GM12874 (cell line): ENCODE measurements around the gene PCDHA1.
"Not testable (repeated sequence)": the region's sequence is repeated elsewhere in the genome, so short reads cannot be mapped to it uniquely, and the experiment has no call there.

Source experiments
- CTCF ChIP-seq: IDR thresholded peaks from 2 replicates; pipeline ENCODE4 v1.5.1; 2011; ENCODE audit warnings: low read depth, mild to moderate bottlenecking, control low read depth, low read length, moderate library complexity; ENCODE audit not compliant: insufficient read depth

Gene PCDHA1

GRCh38 chr5:140833993-140834392, 48.1 kb downstream of the PCDHA1 start, which contains the start of gene PCDHA7:
PCDHA7 (plus strand) TSS chr5:140834269; CDS start chr5:140834384, 115 bp downstream.
- TF ChIP-seq CTCF: no peak

- no peak for TF ChIP-seq CTCF
Measured at GRCh38 chr5:140835622-140836510, 49.9 kb downstream of the PCDHA1 start.

- TF ChIP-seq CTCF: 0 out of 2 replicates have a peak, but pooled peaks have one; percentile 22
Measured at GRCh38 chr5:140840978-140841962, 55.3 kb downstream of the PCDHA1 start, which contains the start of gene PCDHA8. PCDHA8 (plus strand) TSS chr5:140841187; CDS start chr5:140841322, 135 bp downstream.

- TF ChIP-seq CTCF: no peak
Measured at GRCh38 chr5:140842798-140843733, 57.1 kb downstream of the PCDHA1 start.

GRCh38 chr5:140848139-140849102, 62.5 kb downstream of the PCDHA1 start, which contains the start of gene PCDHA9:
PCDHA9 (plus strand) TSS chr5:140848382; CDS start chr5:140848496, 114 bp downstream.
- TF ChIP-seq CTCF: not testable (repeated sequence)
